ENCODE data around the gene TRIM21.
"Not testable (repeated sequence)": the region's sequence is repeated elsewhere in the genome, so short reads cannot be mapped to it uniquely, and the experiment has no call there.

TRIM21 gene

GRCh38 chr11:4393209-4393857, at the start of gene TRIM21:
Gene TRIM21, minus strand, starts transcription at chr11:4393702. Its CDS starts 3,293 bp downstream, at chr11:4390409.
- no peak for DNase-seq

- no peak for DNase-seq
Measured at GRCh38 chr11:4441515-4441914, 48.0 kb upstream of the TRIM21 start.

- no peak for DNase-seq
Measured at GRCh38 chr11:4436411-4436810, 42.9 kb upstream of the TRIM21 start.

- DNase-seq, result no peak
Measured at GRCh38 chr11:4433856-4434255, 40.4 kb upstream of the TRIM21 start.

- DNase-seq, result no peak
Measured at GRCh38 chr11:4430051-4430450, 36.5 kb upstream of the TRIM21 start.

GRCh38 chr11:4418403-4418802, 24.9 kb upstream of the TRIM21 start:
- DNase-seq, result no peak

- DNase-seq, result no peak
Measured at GRCh38 chr11:4416816-4417215, 23.3 kb upstream of the TRIM21 start.

GRCh38 chr11:4416306-4416705, 22.8 kb upstream of the TRIM21 start:
- DNase-seq, result no peak

GRCh38 chr11:4406206-4406605, 12.7 kb upstream of the TRIM21 start:
- not testable (repeated sequence) for DNase-seq

GRCh38 chr11:4393858-4394223, 339 bp upstream of the TRIM21 start:
- DNase-seq, result no peak

- DNase-seq, result no peak
Measured at GRCh38 chr11:4388221-4388620, 5.3 kb downstream of the TRIM21 start.

- no peak for DNase-seq
Measured at GRCh38 chr11:4385978-4386740, 7.3 kb downstream of the TRIM21 start.

GRCh38 chr11:4381901-4382300, 11.6 kb downstream of the TRIM21 start:
- no peak for DNase-seq

GRCh38 chr11:4375431-4376140, 17.9 kb downstream of the TRIM21 start:
- no peak for DNase-seq

- DNase-seq, result no peak
Measured at GRCh38 chr11:4370166-4370565, 23.3 kb downstream of the TRIM21 start.

- DNase-seq, result no peak
Measured at GRCh38 chr11:4368286-4368685, 25.2 kb downstream of the TRIM21 start, which contains the start of gene OR52B4. Gene OR52B4, minus strand, starts transcription at chr11:4368386. Its CDS starts 91 bp downstream, at chr11:4368295.

- not testable (repeated sequence) for DNase-seq
Measured at GRCh38 chr11:4348142-4348541, 45.4 kb downstream of the TRIM21 start.

- DNase-seq, result not testable (repeated sequence)
Measured at GRCh38 chr11:4345366-4345765, 48.1 kb downstream of the TRIM21 start.

All from NCI-H446 treated with DMSO at 0.1 percent for 48 hours (cell line).